HG03575 (cell line): ENCODE measurements around the gene TAS2R60.
"Not testable (repeated sequence)": the region's sequence is repeated elsewhere in the genome, so short reads cannot be mapped to it uniquely, and the experiment has no call there.

Experiments
- ATAC-seq: cut with Tn5 transposase; IDR thresholded peaks from one replicate; pipeline ENCODE4 v1.9.1; 2021; ENCODE audit not compliant: unreplicated experiment, insufficient number of reproducible peaks, low FRiP score; ENCODE audit errors: extremely low read depth

The TAS2R60 gene

DNA sequence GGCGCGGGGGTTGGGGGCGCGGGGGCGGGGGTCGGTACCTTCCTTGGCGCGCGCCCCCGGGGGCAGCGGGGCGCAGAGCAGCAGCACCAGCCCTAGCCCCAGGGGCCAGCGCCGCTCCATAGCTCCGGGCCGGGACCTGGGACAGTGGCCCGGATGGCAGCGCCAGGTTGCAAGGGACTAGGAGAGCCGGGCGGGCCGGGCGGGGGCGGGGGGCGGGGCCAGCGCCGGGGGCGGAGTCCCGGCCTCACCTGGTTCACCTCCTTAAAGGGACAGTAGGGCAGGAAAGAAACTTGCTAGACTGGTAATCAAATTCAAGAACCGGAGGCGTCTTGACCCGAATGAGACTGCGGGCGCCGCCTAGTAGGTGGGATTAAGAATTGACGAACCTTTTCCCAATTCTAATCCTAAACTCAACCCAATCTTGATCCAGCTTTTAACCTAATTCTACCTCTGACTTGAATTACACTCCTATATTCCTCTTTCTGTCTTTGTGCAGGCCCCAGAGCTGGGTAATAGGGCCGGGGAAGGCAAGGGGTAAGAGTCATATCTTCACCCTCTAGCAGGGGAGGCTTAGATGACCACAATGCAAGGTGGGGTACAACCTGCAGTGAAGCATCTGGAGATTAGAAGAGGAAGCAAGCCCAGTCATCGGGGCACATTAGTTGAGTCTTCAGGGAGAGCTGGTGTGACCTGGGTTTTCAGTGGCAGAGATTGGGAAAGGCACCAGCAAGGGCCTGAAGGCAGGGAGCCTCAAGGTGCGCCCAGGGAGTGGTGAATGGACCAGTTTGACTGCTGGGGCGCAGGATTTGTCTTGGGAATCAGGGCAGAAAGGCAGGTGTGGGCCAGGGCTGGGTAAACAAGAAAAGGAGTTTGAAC, 34.3 kb upstream of the TAS2R60 start, which contains the start of gene EPHA1:
Gene EPHA1 (minus strand): TSS at position 171 of the 876 bp plus-strand sequence. CDS start 51 bp downstream, at position 120.
- no peak for ATAC-seq

DNA sequence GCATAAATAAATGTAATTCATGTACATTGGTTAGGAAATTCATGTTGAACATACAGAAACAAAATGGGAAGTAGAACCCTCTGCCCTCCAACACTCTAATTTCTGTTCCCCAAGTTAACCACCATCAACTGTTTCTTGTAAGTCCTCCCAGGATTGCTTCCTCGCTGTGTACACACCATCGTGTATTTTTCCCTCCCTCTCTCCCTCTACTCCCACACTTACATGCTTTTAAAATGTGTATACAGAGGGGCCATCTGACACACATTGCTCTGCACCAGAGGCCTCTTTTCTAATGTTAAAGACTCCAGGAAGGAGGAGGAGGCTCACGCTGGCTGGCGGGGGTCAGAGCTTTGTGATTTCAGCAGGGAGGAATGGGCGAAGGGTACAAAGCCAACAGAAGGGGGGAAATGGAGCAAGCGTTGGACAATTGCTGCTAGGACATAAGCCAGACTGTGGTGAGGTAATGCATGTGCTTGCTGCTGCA, 32.7 kb upstream of the TAS2R60 start:
- ATAC-seq, result no peak

GRCh38 chr7:143411976-143412708, 31.1 kb upstream of the TAS2R60 start:
- no peak for ATAC-seq

- no peak for ATAC-seq
These were observed 30.1 kb upstream of the TAS2R60 start for GRCh38 chr7:143413123-143413522.

DNA sequence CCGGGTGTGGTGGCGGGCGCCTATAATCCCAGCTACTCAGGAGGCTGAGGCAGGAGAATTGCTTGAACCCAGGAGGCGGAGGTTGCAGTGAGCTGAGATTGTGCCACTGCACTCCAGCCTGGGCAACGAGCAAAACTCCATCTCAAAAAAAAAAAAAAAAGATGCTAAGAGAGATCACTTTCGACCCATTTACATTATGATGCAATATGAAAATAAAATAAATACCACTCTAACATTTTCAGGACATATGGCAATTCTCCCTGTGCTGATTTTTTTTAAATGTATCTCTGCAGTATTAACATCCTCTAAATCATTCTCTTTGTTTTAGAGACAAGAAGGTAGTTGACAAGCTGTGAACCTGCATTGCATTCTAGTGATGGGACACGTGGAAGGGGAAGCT, 28.0 kb upstream of the TAS2R60 start:
- ATAC-seq, result not testable (repeated sequence)

- no peak for ATAC-seq
These were observed 27.4 kb upstream of the TAS2R60 start for GRCh38 chr7:143415742-143416397.

- ATAC-seq, result no peak
These were observed 26.6 kb upstream of the TAS2R60 start for GRCh38 chr7:143416565-143417149.

DNA sequence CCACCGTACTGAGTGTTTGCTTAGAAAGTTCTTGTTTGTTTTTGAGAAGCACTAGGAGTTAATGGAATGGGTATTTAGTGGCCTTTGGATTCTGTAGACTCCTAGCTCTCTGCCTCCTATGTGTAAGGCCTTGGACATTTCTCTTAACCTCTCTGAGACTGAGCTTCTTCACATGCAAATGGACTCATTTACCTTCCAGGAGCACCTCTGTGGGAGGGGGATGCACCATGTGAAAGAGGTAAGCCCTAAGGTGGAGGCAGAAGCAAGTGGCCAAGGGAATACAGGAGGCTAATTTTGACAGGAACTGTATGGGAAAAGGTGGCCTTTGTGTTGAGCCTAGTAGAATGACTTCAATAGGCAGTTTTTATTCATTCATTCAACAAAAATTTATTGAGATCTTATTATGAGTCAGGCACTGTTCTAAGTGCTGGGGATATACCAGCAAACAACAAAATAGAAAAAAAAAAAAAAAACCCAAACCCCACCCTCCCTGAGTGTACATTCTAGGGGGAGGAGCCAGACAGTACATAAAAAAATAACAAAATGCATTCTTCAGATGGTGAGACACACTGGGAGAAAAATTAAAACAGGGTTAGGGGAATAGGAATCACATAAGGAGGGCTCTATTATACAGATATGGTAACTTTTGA, 25.4 kb upstream of the TAS2R60 start:
- no peak for ATAC-seq

DNA sequence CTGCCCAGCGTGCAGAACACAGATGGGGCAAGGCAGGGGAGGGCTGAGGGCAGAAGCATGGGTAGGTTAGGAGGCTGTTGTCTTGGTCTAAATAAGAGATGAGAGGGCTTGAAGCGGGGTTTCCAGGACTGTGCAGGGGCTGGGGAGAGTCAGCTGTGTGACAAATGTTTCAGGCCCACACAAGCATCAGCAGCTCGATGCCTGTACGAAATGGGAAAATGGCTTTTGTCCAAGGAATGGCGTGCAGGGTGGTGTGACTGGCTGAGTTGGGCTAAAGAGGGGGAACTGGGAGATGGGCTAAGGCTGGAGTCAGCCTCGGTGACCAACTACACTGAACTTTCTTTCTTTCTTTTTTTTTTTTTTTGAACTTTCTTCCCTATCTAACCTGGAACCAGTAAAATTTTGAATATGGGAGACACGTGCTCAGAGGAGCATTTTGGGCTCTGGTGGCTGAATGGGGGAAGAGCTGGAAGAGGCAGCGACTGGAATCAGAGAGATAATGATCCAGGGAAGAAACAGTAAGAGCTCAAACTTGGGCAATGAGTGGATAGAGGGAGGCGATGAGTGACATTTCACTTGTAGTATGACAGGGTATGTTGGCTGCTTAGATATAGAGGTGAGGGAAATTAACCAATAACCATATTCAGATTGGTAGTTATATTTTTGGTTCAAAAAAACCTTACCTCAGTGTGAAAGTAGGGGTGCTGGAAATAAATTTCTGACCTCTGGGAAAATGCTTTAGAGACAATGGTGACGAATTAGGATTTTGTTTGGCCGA, 24.4 kb upstream of the TAS2R60 start:
- no peak for ATAC-seq

DNA sequence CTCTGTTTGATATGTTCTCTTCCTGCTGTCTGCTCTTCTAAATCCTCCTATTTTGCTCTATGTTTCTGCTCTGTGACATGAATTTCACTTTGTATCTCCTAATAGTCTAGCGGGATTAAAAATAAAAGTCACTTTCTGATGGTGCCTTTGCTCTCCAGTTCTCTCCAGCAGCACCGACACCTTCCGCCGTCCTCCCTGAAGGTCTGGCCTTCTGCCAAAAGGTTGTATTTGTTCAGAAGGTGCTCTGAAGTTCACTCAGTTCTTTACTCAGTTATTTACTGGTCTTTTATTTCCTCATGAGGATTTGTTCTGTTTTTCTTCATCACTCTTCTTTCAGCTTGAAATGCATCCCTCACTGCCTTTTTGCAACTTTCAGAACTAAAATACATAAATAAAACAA, 23.4 kb upstream of the TAS2R60 start:
- ATAC-seq, result no peak

GRCh38 chr7:143420624-143421023, 22.6 kb upstream of the TAS2R60 start:
- ATAC-seq, result not testable (repeated sequence)

- ATAC-seq, result no peak
These were observed 21.2 kb upstream of the TAS2R60 start for GRCh38 chr7:143422033-143422432.

DNA sequence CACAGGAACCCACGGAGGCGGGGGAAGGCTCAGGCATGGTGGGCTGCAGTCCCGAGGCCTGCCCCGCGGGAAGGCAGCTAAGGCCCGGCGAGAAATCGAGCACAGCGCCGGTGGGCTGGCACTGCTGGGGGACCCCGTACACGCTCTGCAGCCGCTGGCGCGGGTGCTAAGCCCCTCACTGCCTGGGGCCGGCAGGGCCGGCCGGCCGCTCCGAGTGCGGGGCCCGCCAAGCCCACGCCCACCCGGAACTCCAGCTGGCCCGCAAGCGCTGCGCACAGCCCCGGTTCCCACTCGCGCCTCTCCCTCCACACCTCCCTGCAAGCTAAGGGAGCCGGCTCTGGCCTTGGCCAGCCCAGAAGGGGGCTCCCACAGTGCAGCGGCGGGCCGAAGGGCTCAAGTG, 18.8 kb upstream of the TAS2R60 start:
- ATAC-seq, result not testable (repeated sequence)

- no peak for ATAC-seq
These were observed 16.6 kb upstream of the TAS2R60 start for GRCh38 chr7:143426479-143427142.

- no peak for ATAC-seq
These were observed 13.2 kb upstream of the TAS2R60 start for GRCh38 chr7:143429770-143430698.

GRCh38 chr7:143431109-143431508, 12.1 kb upstream of the TAS2R60 start:
- no peak for ATAC-seq
